ENCODE data around the gene GIN1. TPM values are rescaled to one million over a fixed set of nuclear protein-coding genes. Genes with fewer than 3 reads are reported as not detected.

Gene GIN1
- total and polyA plus RNA-seq, 4 donors, result 1.8 to 6.4 (median 4.0) TPM

GRCh38 chr5:103120607-103121200 lies 766 bp upstream of the GIN1 start:
- no peaks in the 10 kb centered on the region for H3K9me3 ChIP-seq (ENCODE audit: control insufficient read depth in 4 of 4, low read length in 3 of 4)
- peak; percentile 39 for DNase-seq (ENCODE audit: low spot score)
- H3K36me3 ChIP-seq (ENCODE audit: control insufficient read depth in 4 of 4, insufficient read depth in 3 of 4, low read depth in 1 of 4, low read length in 3 of 4), result no peaks in the 10 kb centered on the region
- H3K4me3 ChIP-seq (ENCODE audit: low read depth in 1 of 3, low read length in 3 of 3), result peak overlapping the region; percentile 68 to 100 (median 100)
- TF ChIP-seq CTCF (IDR thresholded peaks at IDR 0.05; ENCODE audit: low read depth, low read length, missing input control) (no peak), NR2F2 (IDR thresholded peaks at IDR 0.05) (no peak)
- H3K4me1 ChIP-seq (ENCODE audit: control insufficient read depth in 4 of 4, insufficient read depth in 4 of 4, low read length in 3 of 4), result peaks cover 0 to 25% (median 18%) of the 10 kb centered on the region in 4 donors
- WGBS, result under 1% methylated on average over 17 of the region's 17 CpGs
- H3K9ac ChIP-seq (ENCODE audit: low read depth in 1 of 2, low read length in 2 of 2), result peak overlapping the region; percentile 73 to 99
- H3K27ac ChIP-seq (ENCODE audit: low read depth in 1 of 2, low read length in 2 of 2), result peak overlapping the region; percentile 97 to 99
- H3K27me3 ChIP-seq (ENCODE audit: control insufficient read depth in 4 of 4, insufficient read depth in 4 of 4, low read length in 3 of 4), result no peaks in the 10 kb centered on the region

- TF ChIP-seq SP1 (IDR thresholded peaks at IDR 0.05), result no peak
- peak; percentile 11 for TF ChIP-seq YY1 (IDR thresholded peaks at IDR 0.05)
- no peak for DNase-seq (ENCODE audit: low spot score)
- Histone ChIP-seq H3K9ac (ENCODE audit: low read depth in 1 of 2, low read length in 2 of 2) (peak overlapping the region; percentile 73 to 100), H3K36me3 (ENCODE audit: control insufficient read depth in 4 of 4, insufficient read depth in 3 of 4, low read depth in 1 of 4, low read length in 3 of 4) (no peaks in the 10 kb centered on the region), H3K4me3 (ENCODE audit: low read depth in 1 of 3, low read length in 3 of 3) (peak overlapping the region; percentile 68 to 100 (median 100)), H3K4me1 (ENCODE audit: control insufficient read depth in 4 of 4, insufficient read depth in 4 of 4, low read length in 3 of 4) (peaks cover 0 to 25% (median 18%) of the 10 kb centered on the region in 4 donors), H3K27me3 (ENCODE audit: control insufficient read depth in 4 of 4, insufficient read depth in 4 of 4, low read length in 3 of 4) (no peaks in the 10 kb centered on the region), H3K27ac (ENCODE audit: low read depth in 1 of 2, low read length in 2 of 2) (peak overlapping the region; percentile 97 to 99), H3K9me3 (ENCODE audit: control insufficient read depth in 4 of 4, low read length in 3 of 4) (no peaks in the 10 kb centered on the region)
- WGBS, result under 1% methylated on average over 15 of the region's 15 CpGs
Observed at GRCh38 chr5:103119070-103119764, 721 bp downstream of the GIN1 start.

GRCh38 chr5:103117471-103117991 lies 2.4 kb downstream of the GIN1 start:
- no peak for TF ChIP-seq NR2F2 (IDR thresholded peaks at IDR 0.05)
- no peak for TF ChIP-seq ZBTB33 (IDR thresholded peaks at IDR 0.05)
- peaks cover 2 to 25% (median 18%) of the 10 kb centered on the region in 4 donors for H3K4me1 ChIP-seq (ENCODE audit: control insufficient read depth in 4 of 4, insufficient read depth in 4 of 4, low read length in 3 of 4)
- H3K36me3 ChIP-seq (ENCODE audit: control insufficient read depth in 4 of 4, insufficient read depth in 3 of 4, low read depth in 1 of 4, low read length in 3 of 4), result no peaks in the 10 kb centered on the region
- no peaks in the 10 kb centered on the region for H3K9me3 ChIP-seq (ENCODE audit: control insufficient read depth in 4 of 4, low read length in 3 of 4)
- H3K27ac ChIP-seq (ENCODE audit: low read depth in 1 of 2, low read length in 2 of 2), result no peak overlapping the region
- no peak overlapping the region for H3K4me3 ChIP-seq (ENCODE audit: low read depth in 1 of 3, low read length in 3 of 3)
- H3K9ac ChIP-seq (ENCODE audit: low read depth in 1 of 2, low read length in 2 of 2), result no peak overlapping the region
- DNase-seq (ENCODE audit: low spot score), result no peak
- H3K27me3 ChIP-seq (ENCODE audit: control insufficient read depth in 4 of 4, insufficient read depth in 4 of 4, low read length in 3 of 4), result no peaks in the 10 kb centered on the region
- WGBS, result 83% methylated on average over 4 of the region's 4 CpGs

- Histone ChIP-seq H3K27me3 (ENCODE audit: control insufficient read depth in 4 of 4, insufficient read depth in 4 of 4, low read length in 3 of 4) (no peaks in the 10 kb centered on the region), H3K9ac (ENCODE audit: low read depth in 1 of 2, low read length in 2 of 2) (no peak overlapping the region), H3K36me3 (ENCODE audit: control insufficient read depth in 4 of 4, insufficient read depth in 3 of 4, low read depth in 1 of 4, low read length in 3 of 4) (no peaks in the 10 kb centered on the region), H3K4me1 (ENCODE audit: control insufficient read depth in 4 of 4, insufficient read depth in 4 of 4, low read length in 3 of 4) (peaks cover 2 to 8% (median 5%) of the 10 kb centered on the region in 4 donors), H3K27ac (ENCODE audit: low read depth in 1 of 2, low read length in 2 of 2) (no peak overlapping the region), H3K4me3 (ENCODE audit: low read depth in 1 of 3, low read length in 3 of 3) (no peak overlapping the region), H3K9me3 (ENCODE audit: control insufficient read depth in 4 of 4, low read length in 3 of 4) (no peaks in the 10 kb centered on the region)
- WGBS, result 82% methylated on average over 2 of the region's 2 CpGs
- DNase-seq (ENCODE audit: low spot score), result no peak
- TF ChIP-seq NR2F2 (IDR thresholded peaks at IDR 0.05), result no peak
- no peak for TF ChIP-seq CTCF (IDR thresholded peaks at IDR 0.05; ENCODE audit: low read depth, low read length, missing input control)
- no peak for TF ChIP-seq RAD21 (IDR thresholded peaks at IDR 0.05)
- TF ChIP-seq EGR1 (IDR thresholded peaks at IDR 0.05; ENCODE audit: low read depth in 2 of 2), result no peak
- TF ChIP-seq MAX (IDR thresholded peaks at IDR 0.05), result no peak
- no peak for TF ChIP-seq HNF4G (IDR thresholded peaks at IDR 0.05)
- no peak for TF ChIP-seq TAF1 (conservative IDR thresholded peaks at IDR 0.05)
- TF ChIP-seq FOXA1 (IDR thresholded peaks at IDR 0.05), result no peak
- TF ChIP-seq ZBTB33 (IDR thresholded peaks at IDR 0.05), result no peak
- no peak for TF ChIP-seq SP1 (IDR thresholded peaks at IDR 0.05)
- no peak for TF ChIP-seq YY1 (IDR thresholded peaks at IDR 0.05)
- no peak for TF ChIP-seq HNF4A (conservative IDR thresholded peaks at IDR 0.05)
Observed at GRCh38 chr5:103114440-103114839, 5.5 kb downstream of the GIN1 start.

Measured in liver (tissue), 9 donors.